Activated naive CD4-positive, alpha-beta T cell treated with anti-CD3 and anti-CD28 coated beads, Interleukin-2, amount 10 ng/mL, durations not matched to agents 5 hours and 36 hours (primary cell): ENCODE data around the gene CEMP1. TPM values are rescaled to one million over a fixed set of nuclear protein-coding genes. Genes with fewer than 3 reads are reported as not detected.

ENCODE experiments used
- microRNA-seq: library from miRNA; unstranded; fragments of <30 nt; microRNA quantifications from one replicate; pipeline ENCODE4 v1.2.0, GENCODE V29; 2022; ENCODE audit warnings: borderline microRNAs expressed, borderline replicate concordance
- total RNA-seq, 2 experiments: library from RNA; stranded (reverse); gene quantifications; one replicate each; pipeline ENCODE4 v1.2.3, GENCODE V29; 2021

Gene CEMP1, protein sequence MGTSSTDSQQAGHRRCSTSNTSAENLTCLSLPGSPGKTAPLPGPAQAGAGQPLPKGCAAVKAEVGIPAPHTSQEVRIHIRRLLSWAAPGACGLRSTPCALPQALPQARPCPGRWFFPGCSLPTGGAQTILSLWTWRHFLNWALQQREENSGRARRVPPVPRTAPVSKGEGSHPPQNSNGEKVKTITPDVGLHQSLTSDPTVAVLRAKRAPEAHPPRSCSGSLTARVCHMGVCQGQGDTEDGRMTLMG
- under 1 TPM; 0.25 to 0.51 TPM for total RNA-seq

DNA sequence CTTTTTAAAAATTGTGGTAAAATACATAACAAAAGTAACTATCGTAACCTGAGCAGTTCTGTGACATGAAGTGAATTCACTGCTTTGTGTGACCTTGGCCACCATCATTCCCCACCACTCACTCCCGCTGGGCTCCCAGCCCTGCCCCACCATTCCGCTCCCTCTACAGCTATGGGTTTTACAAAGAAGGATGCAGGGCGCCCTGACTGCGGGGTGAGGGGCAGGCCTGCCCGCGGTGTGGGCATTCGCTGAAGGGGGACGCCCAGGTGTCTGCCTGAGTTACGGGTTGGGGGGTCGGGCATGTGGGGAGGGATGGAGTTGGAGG lies at the start of gene CEMP1:
CEMP1 (minus strand) TSS at position 38 of the 325 bp plus-strand sequence. CDS start 335 bp downstream, outside the sequence.

DNA sequence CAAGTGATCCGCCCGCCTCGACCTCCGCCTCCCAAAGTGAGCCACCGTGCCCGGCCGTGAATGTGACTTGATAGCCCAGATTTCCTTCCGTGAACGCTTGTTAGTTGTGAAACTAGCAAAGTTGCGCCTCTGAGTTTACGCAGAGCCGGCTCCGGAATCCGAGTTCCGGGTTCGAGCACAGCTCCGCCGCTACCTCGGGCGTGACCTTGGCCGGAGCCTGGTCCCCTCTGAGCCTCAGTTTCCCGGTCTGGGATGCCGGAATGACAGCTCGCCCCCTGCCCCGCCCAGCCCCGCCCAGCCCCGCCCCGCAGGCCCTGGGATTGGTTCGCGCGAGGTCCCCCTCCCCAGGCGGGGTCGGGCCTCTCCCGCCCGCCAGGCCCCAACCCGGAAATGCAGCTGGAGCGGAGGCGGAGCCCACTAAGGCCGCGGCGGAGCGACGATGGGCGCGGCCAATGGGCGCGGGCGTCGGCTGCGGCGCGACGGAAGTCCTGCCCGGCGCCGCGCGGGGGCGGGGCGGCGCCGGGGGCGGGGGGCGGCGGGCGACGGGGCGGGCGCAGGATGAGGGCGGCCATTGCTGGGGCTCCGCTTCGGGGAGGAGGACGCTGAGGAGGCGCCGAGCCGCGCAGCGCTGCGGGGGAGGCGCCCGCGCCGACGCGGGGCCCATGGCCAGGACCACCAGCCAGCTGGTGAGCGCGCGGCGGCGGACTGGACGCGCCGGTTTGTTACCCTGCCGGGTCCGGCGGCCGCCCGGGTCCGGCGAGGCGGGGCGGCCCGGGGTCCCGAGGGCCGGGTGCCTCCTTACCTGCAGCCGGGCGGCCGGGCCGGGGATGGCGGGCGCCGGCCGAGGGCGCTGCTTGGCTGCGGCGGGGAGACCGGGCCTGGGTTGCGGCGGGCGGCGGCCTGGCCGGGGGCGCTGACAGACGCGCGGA lies 6.5 kb upstream of the CEMP1 start, which contains the start of gene PDPK1:
PDPK1 (plus strand) TSS at position 571 of the 929 bp plus-strand sequence; CDS start at position 663, 92 bp downstream.

DNA sequence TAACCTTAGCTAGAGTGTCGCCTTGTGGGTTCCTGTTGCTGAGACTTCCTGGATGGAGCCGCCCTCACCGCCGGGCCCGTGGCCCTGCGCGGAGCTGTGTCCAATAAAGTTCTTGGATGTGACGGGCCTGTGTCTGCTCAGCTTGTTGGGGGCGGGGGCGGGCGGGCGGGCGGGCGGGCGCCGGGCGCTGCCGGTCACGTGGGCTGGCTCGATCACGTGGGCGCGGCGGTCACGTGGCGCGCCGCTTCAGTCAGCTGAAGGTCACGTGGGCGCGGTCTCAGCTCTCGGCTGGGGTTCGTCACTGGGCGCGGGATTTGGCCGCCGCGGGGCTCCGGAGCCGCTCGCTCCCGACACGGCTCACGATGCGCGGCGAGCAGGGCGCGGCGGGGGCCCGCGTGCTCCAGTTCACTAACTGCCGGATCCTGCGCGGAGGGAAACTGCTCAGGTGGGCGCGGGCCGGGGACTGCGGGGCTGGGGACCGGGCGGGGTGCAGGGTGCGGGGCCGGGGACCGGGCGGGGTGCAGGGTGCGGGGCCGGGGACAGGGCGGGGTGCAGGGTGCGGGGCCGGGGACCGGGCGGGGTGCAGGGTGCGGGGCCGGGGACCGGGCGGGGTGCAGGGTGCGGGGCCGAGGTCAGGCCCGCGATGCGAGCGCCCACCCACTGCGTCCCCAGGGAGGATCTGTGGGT lies 11.0 kb downstream of the CEMP1 start, which contains the start of gene AMDHD2:
AMDHD2 (plus strand) TSS at position 275 of the 687 bp plus-strand sequence; CDS start at position 363, 88 bp downstream.

DNA sequence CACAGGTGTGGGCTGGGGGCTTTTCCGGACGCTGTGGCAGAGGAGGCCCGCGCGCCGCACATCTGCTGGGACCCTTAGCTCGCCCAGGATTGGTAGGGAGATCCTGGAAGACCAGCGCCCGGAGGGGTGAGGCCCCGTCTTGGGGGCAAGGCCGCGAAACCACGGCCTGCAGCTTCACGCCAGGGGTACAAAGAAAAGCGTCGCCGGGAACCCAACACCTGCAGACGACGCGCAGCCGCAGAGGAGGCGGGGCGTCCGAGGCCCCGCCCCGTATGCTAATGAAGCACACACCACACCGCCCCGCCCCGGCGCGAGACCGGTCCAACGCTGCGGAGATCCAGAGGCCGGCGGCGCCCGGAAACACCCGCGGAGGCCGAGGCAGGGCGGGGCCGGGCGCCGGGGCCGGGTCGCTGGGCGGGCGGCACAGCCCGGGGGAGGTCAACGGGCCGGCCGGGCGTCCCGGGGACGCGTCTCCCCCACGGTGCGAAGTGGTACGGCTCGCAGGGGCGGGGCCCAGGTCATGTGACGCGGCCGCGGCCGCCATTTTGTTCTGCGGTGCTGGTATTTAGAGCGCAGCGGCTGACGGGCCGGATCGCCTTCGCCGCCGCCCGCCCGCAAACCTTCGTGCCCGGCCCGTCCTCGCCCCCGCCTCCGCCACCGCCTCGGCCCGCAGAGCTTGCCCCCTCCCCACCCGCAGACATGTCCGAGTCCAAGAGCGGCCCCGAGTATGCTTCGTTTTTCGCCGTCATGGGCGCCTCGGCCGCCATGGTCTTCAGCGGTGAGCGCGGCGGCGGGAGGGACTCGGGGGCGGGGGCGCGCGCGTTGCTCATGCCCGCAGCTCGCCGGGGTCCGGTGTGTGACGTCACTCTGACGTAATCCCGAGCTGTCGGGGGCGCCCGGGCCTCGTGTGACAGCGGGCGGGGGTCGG lies 17.5 kb downstream of the CEMP1 start, which contains the start of gene ATP6V0C:
ATP6V0C (plus strand) TSS at position 548 of the 928 bp plus-strand sequence; CDS start at position 700, 152 bp downstream.

Small RNA genes lying within 50 kb of the gene (microRNA-seq; reads per million reads assigned to microRNA genes)
- not detected for gene MIR3178

Other genes starting within 250 kb of the CEMP1 start
- gene ABCA3, start 190.7 kb downstream of the CEMP1 start, total RNA-seq, result 1 to 10 TPM; 3.8 TPM
- 10 to 100 TPM; 59.3 to 61.7 TPM for gene CCNF, start 102.0 kb downstream of the CEMP1 start, total RNA-seq
- 1 to 10 TPM; 8.3 to 8.8 TPM for gene TEDC2, start 71.3 kb downstream of the CEMP1 start, total RNA-seq
- not detected for gene NTN3, start 60.1 kb downstream of the CEMP1 start, total RNA-seq
- gene TBC1D24, start 56.3 kb downstream of the CEMP1 start, total RNA-seq, result 10 to 100 TPM; 10.2 to 10.3 TPM
- gene ATP6V0C, start 17.5 kb downstream of the CEMP1 start, total RNA-seq, result 10 to 100 TPM; 95.0 to 99.8 TPM
- 10 to 100 TPM; 58.0 to 62.9 TPM for gene AMDHD2, start 11.0 kb downstream of the CEMP1 start, total RNA-seq
- gene PDPK1, start 6.6 kb upstream of the CEMP1 start, total RNA-seq, result 10 to 100 TPM; 39.0 to 46.0 TPM
- 10 to 100 TPM; 28.5 to 30.3 TPM for gene KCTD5, start 151.1 kb upstream of the CEMP1 start, total RNA-seq
- gene PRSS27, start 188.8 kb upstream of the CEMP1 start, total RNA-seq, result 1 to 10 TPM; 1.3 to 1.4 TPM
- gene SRRM2, start 221.2 kb upstream of the CEMP1 start, total RNA-seq, result 100 to 1,000 TPM; 565 to 586 TPM
- 100 to 1,000 TPM; 113 to 116 TPM for gene ELOB, start 245.9 kb upstream of the CEMP1 start, total RNA-seq